ENCODE results near the gene TMEM61.
"Not testable (repeated sequence)": the region's sequence is repeated elsewhere in the genome, so short reads cannot be mapped to it uniquely, and the experiment has no call there.

The TMEM61 gene

DNA sequence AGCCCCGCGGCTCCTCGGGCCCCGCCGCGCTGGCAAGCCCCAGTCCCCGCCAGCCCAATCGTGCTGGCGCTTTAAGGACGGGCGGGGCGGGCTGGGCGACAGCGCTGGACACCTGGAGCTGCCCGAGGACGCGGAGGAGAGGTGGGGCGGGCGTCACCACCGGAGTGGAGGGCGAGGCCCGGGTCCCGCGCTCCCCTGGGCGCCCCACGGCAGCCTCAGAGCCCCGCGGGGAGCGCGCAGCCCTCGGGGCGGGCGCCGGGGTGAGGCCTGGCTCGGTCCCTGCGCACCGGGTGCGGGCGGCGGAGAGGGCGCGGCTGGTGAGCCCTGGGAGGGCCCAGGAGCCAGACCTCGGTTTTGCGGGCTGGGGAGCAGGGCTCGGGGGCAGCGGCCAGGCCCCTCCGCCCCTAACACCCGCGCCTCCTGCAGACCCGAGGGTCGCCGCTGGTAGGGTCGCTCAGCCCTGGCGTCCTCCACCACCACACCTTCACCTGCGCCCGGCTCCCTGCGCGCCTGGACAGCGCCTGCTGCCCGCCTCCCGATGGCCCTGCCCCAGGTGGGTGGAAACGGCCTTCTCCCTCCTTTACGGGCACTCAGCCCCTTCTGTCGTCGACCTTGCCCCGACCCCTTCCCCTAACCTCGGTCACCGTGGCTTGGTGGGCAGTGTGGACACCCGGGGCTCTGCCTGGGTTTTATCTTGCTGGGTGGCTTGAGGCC, at the start of gene TMEM61:
TMEM61 (plus strand) TSS at position 101 of the 714 bp plus-strand sequence; CDS start at position 539, 438 bp downstream.
- no peak for DNase-seq

DNA sequence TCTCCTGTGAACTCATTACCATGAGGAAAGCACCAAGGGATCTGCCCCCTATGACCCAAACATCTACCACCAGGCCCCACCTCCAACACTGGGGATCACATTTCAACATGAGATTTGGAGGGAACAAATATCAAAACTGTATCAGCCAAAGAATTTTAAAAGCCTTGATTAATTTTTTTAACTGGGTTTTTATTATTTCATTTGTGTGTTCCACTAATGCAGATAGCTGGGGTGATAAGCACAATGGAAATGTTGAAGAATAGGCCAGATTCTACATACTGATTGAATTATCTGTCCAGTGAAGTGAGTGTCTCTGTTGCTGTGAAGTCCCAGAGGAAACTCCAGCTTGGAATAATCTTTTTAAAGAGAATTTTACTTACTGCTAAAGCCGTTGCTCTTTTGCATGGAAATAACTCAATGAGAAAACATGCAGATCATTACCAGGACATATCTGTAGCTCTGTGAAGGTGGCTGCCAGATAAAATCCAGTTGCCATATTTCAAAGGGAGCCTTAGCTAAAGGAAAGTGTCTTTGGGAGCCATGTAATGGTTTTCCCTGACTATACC, 49.1 kb upstream of the TMEM61 start:
- no peak for DNase-seq

DNA sequence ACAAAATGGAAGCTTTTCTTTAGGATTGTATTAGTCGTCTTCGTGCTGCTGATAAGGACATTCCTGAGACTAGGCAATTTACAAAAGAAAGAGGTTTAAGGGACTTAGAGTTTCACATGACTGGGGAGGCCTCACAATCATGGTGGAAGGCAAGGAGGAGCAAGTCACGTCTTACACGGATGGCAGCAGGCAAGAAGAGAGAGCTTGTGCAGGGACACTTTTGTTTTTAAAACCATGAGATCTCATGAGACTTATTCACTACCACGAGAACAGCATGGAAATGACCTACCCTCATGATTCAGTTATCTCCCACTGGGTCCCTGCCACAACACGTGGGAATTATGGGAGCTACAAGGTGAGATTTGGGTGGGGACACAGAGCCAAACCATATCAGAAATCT, 46.3 kb upstream of the TMEM61 start:
- DNase-seq = not testable (repeated sequence)

DNA sequence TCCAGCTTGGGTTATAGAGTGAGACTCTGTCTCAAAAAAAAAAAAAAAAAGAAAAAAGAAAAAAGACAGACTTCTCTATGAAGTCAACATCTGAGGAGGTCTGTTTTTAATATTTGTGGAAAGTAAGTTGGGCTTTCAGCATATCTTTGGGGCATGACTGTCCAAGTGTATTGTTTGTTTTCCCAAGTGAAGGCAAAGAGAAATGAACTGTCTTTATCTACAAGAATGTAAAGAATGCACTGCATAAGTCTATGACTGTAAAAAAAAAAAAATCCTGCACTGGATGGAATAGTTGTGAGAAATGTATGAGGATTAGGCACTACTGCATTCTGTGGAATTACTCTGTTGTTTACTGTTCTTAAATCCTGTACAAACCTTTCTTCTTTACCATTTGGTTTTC, 45.6 kb upstream of the TMEM61 start:
- DNase-seq = no peak

DNA sequence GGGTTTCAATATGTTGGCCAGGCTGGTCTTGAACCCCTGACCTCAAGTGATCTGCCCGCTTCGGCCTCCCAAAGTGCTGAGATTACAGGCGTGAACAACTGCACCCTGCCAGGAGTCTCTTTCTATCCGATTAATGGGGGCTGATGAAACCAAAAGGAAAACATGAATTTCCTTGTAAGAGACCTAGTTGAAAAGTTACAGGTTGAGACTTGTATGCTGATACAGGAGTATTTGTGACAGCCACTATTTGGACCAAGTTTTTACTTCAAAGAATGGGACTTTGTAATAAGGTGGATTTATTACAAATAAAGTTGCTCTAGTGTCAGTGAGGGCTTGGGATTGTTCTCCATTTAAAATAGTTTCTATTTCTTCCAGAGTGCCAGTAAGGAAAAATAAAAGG, 43.6 kb upstream of the TMEM61 start:
- DNase-seq = no peak

DNA sequence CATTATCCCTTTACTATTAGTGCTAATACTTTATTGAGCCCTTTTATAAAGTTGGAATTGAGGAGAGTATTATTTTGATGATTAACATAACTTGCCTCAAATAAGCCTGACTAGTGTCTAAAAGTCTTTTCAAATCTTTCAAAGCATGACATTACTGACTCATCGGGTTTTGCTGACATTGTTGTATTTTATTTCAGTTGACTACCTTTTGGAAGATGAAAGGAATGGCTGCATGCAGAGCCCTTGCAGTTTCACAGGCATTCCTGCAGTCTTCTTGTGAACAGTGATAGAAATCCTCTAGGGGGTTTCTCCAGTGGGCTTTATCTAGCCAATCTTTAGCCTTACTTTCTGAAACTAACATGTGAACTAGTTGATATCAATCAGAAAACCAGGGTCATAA, 43.0 kb upstream of the TMEM61 start:
- no peak for DNase-seq

DNA sequence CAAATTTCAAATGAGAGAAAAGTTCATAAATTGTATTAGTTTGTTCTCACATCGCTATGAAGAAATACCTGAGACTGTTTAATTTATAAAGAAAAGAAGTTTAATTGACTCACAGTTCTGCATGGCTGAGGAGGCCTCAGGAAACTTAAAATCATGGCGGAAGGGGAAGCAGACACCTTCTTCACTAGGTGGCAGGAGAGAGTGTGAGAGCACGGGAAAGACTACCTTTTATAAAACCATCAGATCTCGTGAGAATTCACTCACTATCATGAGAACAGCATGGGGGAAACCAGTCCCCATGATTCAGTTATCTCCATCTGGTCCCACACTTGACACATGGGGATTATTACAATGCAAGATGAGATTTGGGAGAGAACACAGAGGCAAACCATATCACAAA, 41.5 kb upstream of the TMEM61 start:
- DNase-seq = peak in 1 of 2 experiments; percentile 10

DNA sequence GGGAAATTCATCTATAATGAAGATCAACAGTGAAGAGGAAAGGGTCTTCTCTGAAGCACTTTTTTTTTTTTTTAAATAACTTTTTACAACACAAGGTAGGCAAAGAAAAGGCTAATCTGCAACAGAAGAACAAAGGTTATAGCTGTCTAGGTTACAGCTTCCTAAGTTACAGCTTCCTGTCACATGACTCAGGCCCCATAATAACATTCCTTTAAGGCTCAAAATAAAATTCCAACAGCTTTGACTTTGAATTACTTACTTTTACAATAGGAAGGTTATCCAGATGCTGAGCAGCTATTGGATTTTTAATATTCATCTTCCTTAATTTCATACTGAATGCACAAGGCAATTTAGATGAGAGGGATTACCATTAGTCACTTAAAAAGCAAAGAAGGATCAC, 40.4 kb upstream of the TMEM61 start:
- DNase-seq = no peak

DNA sequence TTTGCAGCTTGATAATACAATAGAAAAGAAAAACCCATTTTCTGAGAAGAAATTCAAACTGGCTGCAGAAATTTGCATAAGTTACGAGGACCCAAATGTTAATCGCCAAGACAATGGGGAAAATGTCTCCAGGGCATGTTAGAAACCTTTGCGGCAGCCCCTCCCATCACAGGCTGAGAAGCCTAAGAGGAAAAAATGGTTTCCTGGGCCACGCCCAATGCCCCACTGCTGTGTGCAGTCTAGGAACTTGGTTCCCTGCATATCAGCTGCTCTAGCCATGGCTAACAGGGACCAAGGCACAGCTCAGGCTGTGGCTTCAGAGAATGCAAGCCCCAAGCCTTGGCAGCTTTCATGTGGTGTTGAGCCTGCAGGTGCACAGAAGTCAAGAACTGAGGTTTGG, 37.5 kb upstream of the TMEM61 start:
- DNase-seq = no peak

DNA sequence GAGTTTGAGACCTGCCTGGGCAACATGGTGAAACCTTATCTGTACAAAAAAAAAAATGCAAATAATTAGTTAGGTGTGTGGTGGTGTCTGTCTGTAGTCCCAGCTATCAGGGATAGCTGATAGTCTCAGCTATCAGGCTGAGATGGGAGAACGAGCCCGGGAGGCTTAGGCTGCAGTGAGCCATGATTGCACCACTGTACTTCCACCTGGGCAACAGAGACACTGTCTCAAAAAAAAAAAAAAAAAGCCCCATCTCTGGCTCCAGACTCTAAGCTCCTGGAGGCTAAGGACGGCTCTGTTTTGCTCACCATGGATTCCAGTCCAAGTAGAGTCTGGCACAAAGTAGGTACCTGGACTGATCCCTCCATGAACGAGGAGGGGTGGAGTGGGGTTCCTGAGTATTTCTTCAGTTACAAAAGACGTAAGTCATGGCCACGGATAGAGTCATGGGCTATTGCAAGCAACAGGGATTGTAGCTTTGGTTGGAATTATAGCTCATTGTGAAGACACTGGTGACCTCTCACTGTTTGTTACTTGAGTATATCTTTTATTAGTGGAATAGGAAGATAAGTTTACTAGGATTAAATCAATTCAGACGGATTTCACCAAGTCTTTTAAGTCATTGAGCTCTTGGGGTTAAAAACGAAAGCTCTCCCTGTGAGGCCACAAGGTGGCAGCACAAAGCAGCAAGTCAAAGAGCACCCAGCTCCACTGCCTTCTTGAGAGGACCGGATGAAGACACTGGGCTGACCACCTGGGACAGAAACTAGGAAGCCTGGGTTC, 35.6 kb upstream of the TMEM61 start:
- DNase-seq = peak; percentile 45 to 62

DNA sequence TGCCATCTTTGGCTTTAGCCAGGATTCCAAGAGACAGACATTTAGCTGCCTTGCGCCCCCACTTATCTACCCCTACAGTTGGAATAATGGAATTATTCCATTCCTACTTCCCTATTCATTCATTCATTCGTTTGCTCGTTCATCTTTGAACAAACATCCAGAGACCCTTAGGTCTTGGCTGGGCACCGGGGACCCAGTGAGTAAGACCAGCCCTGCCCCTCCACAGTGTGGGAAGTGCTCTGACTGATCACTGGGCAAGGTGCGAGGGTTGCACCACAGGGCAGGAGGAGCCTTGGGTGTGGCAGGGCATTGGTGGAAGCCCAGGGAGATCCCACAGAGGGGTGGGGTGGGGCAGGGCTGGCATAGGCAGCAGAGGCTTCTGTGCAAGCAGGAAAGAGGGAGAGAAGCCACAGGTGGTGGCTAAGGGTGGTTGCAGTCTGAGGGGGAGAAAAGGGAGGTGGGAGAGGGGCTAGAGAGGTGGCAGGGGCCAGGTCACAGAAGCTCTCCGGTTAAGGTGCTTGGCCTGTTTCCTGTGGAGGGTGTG, 35.0 kb upstream of the TMEM61 start:
- DNase-seq = no peak

DNA sequence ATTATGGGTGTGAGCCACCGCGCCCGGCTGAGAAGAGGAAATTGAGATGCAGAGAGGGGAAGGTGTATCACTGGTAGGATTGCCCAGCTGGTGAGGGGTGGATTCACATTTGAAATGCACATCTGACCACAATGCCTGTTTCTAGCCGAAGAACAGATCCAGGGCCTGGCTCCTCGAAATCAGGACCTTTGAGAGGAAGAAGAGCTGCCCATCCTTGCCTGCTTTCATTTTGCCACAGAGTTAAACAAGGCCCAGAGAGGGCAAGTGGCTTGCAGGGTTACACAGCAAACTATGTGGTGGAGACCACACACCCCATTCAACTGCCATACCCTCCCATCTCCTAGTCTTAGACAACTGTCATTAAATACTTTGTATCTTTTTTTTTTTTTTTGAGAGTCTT, 32.9 kb upstream of the TMEM61 start:
- DNase-seq = no peak

DNA sequence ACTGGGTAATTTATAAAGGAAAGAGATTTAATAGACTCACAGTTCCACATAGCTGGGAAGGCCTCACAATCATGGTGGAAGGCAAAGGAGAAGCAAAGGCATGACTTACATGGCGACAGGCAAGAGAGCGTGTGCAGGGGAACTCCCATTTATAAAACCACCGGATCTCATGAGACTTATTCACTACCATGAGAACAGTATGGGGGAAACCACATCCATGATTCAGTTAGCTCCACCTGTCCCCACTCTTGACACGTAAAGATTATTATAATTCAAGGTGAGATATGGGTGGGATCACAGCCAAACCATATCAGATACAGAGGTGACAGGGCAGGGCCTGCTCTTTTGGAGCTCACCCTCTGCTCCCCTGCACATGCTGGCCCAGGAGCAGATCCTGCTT, 31.4 kb upstream of the TMEM61 start:
- DNase-seq = no peak

DNA sequence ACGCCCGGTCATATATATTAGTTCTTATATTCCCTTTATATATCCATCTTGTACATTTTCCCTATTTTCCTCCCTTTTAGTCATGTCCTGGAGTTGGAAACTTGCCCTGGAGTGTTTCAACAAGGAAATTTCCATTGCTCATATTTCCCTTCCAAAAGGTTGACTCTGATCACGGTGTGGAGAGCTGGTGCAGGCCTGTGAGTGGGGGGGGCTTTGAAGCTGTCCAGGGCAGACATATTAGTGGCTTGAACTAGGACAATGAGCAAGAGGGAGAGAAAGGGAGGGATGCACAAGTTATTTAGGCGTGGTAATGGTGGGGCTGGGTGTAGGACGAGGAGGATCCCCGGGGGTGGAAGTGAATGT, 30.4 kb upstream of the TMEM61 start:
- DNase-seq = no peak

DNA sequence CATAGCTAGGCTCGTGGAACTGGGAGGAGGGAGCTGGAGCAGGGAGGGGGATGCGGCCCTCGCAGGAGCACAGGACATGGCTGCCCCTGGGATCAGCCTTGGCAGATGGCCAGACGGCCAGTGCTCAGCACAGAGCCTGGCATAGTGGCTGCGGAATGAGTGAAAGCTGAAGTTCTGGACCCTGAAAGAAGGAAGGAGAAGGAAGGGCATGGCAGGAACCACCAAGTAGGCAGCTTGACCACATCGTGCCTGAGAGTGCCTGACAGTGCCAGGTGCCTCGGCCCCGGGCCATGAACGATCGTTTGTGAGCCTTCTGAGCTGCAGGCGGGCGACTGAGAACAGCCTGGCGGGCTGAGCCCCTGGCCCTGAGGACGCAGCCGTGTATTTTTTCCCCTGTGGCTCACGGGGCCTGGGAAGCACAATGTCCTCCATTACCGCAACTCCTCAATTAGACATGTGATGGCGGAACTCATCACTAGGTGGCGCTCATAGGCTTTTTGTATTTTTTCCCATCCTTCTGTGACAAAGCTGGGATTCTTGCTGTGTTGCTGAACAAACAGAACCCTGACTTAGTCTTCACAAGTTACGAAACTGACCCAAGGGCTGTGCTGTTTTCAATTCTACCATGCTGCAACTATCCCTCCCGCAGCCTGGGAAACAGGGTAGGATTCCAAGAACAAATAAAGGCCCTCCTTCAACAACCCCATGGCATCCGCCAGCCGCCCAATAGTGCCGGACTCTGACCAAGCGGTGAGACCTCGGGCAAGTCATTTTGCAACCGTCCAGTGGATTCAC, 29.9 kb upstream of the TMEM61 start:
- DNase-seq = peak; percentile 33 to 43

DNA sequence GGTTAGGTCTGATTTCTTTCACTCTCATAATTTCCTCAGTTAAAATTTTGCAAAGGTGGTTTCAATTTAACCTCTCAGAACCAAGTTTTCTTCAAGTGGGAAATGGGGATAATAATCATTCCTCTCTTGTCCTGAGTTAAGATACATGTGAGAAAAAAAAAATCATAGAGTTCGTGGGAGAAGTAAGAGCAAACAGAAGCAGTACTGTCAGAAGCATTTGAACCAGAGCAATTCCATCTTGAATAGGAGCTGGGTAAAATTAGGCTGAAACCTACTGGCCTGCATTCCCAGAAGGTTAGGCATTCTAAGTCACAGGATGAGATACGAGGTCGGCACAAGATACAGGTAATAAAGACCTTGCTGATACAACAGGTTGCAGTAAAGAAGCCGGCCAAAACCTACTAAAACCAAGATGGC, 28.6 kb upstream of the TMEM61 start:
- DNase-seq = no peak

DNA sequence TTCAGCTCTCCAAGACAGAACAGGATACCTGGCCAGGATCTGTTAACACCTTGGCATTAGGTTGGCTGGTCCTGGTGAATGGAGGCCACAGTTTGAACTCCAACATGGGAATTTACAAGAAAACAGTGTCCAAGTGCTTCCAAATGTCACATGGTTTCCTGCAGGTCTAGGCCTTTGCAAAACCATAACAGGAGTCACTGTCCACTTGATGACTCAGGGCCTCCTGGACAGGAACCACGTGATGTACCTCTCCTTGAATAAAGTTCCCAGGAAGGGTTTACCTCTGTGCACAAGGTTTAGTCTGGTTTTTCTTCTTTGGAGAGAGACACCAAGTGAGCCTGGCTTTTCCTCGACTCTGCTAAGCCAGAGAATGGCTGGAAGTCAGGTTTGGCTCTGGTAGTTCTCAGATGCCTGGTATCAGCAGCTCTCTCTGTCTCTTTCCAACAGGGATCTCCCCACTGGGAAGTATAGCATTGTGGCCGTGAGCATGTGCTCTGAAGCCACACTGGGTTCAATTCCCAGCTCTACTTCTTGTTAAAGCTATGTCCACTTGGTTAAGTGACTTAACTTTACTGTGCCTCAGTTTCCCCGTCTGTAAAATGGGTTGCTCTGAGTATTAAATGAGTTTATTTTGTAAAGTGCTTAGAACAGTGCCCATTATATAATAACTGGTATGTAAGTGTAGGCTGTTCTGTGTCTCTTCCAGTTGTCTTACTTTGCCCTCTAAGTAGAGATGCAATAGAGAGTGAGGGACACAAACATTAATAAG, 27.3 kb upstream of the TMEM61 start:
- no peak for DNase-seq

DNA sequence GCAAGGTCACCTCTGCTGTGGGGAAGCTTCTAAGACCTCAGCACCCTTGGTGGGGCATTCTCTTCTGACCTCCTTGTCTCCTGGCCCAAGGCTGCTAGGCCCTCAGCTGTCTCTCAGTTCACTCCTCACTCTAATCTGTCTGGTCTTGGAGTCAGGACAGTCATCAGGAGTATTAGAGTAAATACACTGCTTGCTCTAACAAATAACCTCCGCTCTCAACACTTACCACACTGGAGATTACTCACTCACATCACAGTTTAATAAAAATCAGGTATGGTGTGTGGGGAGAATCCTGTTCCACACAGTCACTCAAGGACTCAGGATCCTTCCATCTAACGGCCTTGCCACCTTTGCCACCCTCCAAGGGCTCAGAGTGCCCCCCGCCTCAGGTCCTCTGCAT, 26.6 kb upstream of the TMEM61 start:
- DNase-seq = no peak

DNA sequence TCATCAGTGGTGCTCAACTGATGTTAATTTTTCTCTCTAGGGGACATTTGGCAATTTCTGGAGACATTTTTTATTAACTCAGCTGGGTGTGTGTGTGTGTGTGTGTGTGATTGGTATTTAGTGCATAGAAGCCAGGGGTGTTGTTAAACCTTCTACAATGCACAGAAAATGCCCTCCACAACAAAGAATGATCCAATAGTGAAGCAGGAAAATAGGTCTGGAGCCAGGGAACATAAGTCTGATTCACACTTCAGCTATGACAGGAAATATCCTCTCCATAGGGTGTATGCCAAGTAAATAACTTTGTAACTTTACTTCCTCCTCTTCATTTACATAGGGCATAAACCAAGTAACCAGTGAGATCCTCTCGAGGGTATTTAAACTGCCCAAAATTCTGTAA, 25.1 kb upstream of the TMEM61 start:
- DNase-seq = no peak

DNA sequence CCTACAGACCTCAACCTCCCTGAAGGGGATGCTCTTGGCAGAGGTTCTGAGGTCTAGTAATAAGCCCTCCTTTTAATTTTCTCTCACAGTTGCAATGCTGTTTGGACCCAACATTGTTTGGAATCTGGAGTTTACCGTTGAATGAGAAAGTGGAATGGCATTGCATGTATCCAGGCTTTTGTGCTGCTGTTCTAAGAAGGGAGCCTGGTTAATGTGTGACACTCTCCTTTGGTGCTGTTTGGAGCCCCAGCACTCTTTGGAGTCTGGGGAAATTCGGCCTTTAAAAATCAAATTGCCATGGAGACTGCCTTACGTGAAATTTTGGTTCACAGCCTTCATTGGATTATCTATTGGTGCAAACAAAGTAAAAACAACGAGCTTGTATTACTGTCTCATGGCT, 23.7 kb upstream of the TMEM61 start:
- no peak for DNase-seq

DNA sequence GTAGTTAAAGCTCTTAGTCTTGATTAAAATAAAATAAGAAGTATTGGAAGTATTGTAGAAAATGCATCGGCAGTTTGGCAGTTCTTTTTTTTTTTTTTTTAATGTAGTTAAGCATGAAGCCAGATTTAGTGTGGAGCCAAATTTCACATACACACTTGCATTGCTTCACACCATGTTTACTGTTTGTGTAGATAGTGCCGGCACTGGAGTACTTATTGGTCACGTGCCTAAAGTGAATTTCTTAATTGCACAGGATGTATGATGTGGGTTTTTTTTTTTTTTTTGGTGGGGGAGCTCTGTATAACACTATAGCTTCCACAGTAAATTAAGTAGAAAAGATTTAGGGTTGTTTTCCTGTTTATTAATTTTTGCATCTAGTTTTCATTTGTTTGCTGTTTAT, 21.2 kb upstream of the TMEM61 start:
- DNase-seq = no peak

Measured in NCI-H1930 (cell line).